NT2/D1 (cell line): ENCODE measurements around the gene SDK2.

Experiments used
- DNase-seq: peaks from one replicate; pipeline ENCODE4 v3.0.0-alpha.2; 2011; ENCODE audit warnings: low read depth, low spot score
- H3K27me3 ChIP-seq: 2 replicates; pipeline ENCODE4 v1.6.0; 2011; ENCODE audit warnings: mild to moderate bottlenecking; ENCODE audit not compliant: insufficient read length, insufficient read depth
- H3K36me3 ChIP-seq: 2 replicates; pipeline ENCODE4 v1.6.1; 2011; ENCODE audit warnings: mild to moderate bottlenecking, low read length, mixed read lengths; ENCODE audit not compliant: insufficient read depth, insufficient read length
- H3K4me1 ChIP-seq: 2 replicates; pipeline ENCODE4 v1.5.1; 2011; ENCODE audit not compliant: insufficient read depth, insufficient read length
- H3K4me3 ChIP-seq: 2 replicates; pipeline ENCODE4 v1.5.1; 2011; ENCODE audit warnings: low read depth; ENCODE audit not compliant: insufficient read length
- H3K9ac ChIP-seq: 2 replicates; pipeline ENCODE4 v1.6.0; 2011; ENCODE audit warnings: low read depth; ENCODE audit not compliant: insufficient read length
- H3K9me3 ChIP-seq: 2 replicates; pipeline ENCODE4 v1.5.1; 2011; ENCODE audit warnings: mild to moderate bottlenecking, low read length; ENCODE audit not compliant: insufficient read depth
- SUZ12 ChIP-seq: IDR thresholded peaks from 2 replicates; pipeline ENCODE4 v1.6.1; 2011; ENCODE audit not compliant: insufficient read length, insufficient read depth; ENCODE audit errors: extremely low read depth
- YY1 ChIP-seq: IDR thresholded peaks from 2 replicates; pipeline ENCODE4 v1.6.1; 2011; ENCODE audit not compliant: insufficient read length, insufficient read depth
- ZNF274 ChIP-seq: IDR thresholded peaks from 2 replicates; pipeline ENCODE4 v1.6.1; 2011; ENCODE audit warnings: mild to moderate bottlenecking, low read depth, low read length

SDK2 gene

GRCh38 chr17:73644145-73645049 lies at the start of gene SDK2:
Gene SDK2 (minus strand): TSS chr17:73644445. CDS start chr17:73644088, 357 bp downstream.
- peaks cover 18% of the 10 kb centered on the region for H3K27me3 ChIP-seq
- peaks cover 20% of the 10 kb centered on the region for H3K4me1 ChIP-seq
- H3K4me3 ChIP-seq = peak within 1 kb of the TSS; percentile 82
- no peaks in the 10 kb centered on the region for H3K9me3 ChIP-seq
- H3K36me3 ChIP-seq = no peaks in the 10 kb centered on the region
- no peak for DNase-seq
- no peak for TF ChIP-seq YY1
- no peak for TF ChIP-seq SUZ12
- TF ChIP-seq ZNF274 = no peak
- H3K9ac ChIP-seq = peak within 1 kb of the TSS; percentile 94

- H3K36me3 ChIP-seq = no peaks in the 10 kb centered on the region
- H3K4me1 ChIP-seq = peaks cover 23% of the 10 kb centered on the region
- no peak for TF ChIP-seq ZNF274
- TF ChIP-seq YY1 = no peak
- no peak for TF ChIP-seq SUZ12
- H3K9me3 ChIP-seq = peaks cover 10% of the 10 kb centered on the region; the same call in 1 of the 2 replicates
- H3K27me3 ChIP-seq = peaks cover 3% of the 10 kb centered on the region
- no peak for DNase-seq
- H3K9ac ChIP-seq = no peak overlapping the region
- H3K4me3 ChIP-seq = no peak overlapping the region
Observed at GRCh38 chr17:73693071-73693470, 48.8 kb upstream of the SDK2 start.

GRCh38 chr17:73691321-73691766 lies 47.1 kb upstream of the SDK2 start:
- peaks cover 29% of the 10 kb centered on the region for H3K4me1 ChIP-seq
- H3K9ac ChIP-seq = peak overlapping the region; percentile 57
- TF ChIP-seq YY1 (no peak), SUZ12 (no peak), ZNF274 (no peak)
- H3K27me3 ChIP-seq = no peaks in the 10 kb centered on the region
- H3K4me3 ChIP-seq = no peak overlapping the region
- H3K9me3 ChIP-seq = peaks cover 10% of the 10 kb centered on the region; the same call in 1 of the 2 replicates
- no peaks in the 10 kb centered on the region for H3K36me3 ChIP-seq
- DNase-seq = no peak

- H3K36me3 ChIP-seq = no peaks in the 10 kb centered on the region
- peaks cover 29% of the 10 kb centered on the region for H3K4me1 ChIP-seq
- H3K9me3 ChIP-seq = peaks cover 10% of the 10 kb centered on the region; the same call in 1 of the 2 replicates
- TF ChIP-seq SUZ12 = no peak
- no peak for TF ChIP-seq ZNF274
- no peak for TF ChIP-seq YY1
- H3K27me3 ChIP-seq = no peaks in the 10 kb centered on the region
- DNase-seq = peak; percentile 15
- H3K9ac ChIP-seq = no peak overlapping the region
- H3K4me3 ChIP-seq = no peak overlapping the region
Observed at GRCh38 chr17:73690676-73691075, 46.4 kb upstream of the SDK2 start.

- H3K4me3 ChIP-seq = no peak overlapping the region
Observed at GRCh38 chr17:73689596-73690275, 45.5 kb upstream of the SDK2 start.

GRCh38 chr17:73686961-73687360 lies 42.7 kb upstream of the SDK2 start:
- Histone ChIP-seq H3K9ac (no peak overlapping the region), H3K4me3 (no peak overlapping the region), H3K4me1 (peaks cover 35% of the 10 kb centered on the region), H3K36me3 (no peaks in the 10 kb centered on the region), H3K9me3 (peaks cover 21% of the 10 kb centered on the region), H3K27me3 (no peaks in the 10 kb centered on the region)
- DNase-seq = no peak
- TF ChIP-seq SUZ12 (no peak), YY1 (no peak), ZNF274 (no peak)

More at GRCh38 chr17:73689596-73690275, 45.5 kb upstream of the SDK2 start:
- no peak overlapping the region for H3K9ac ChIP-seq
- DNase-seq = no peak
- H3K36me3 ChIP-seq = no peaks in the 10 kb centered on the region
- TF ChIP-seq SUZ12 = no peak
- TF ChIP-seq YY1 = no peak
- TF ChIP-seq ZNF274 = no peak
- peaks cover 10% of the 10 kb centered on the region; the same call in 1 of the 2 replicates for H3K9me3 ChIP-seq
- no peaks in the 10 kb centered on the region for H3K27me3 ChIP-seq
- H3K4me1 ChIP-seq = peaks cover 32% of the 10 kb centered on the region

GRCh38 chr17:73686126-73686525 lies 41.9 kb upstream of the SDK2 start:
- Histone ChIP-seq H3K4me3 (no peak overlapping the region), H3K27me3 (no peaks in the 10 kb centered on the region), H3K9me3 (peaks cover 29% of the 10 kb centered on the region), H3K9ac (no peak overlapping the region), H3K36me3 (no peaks in the 10 kb centered on the region), H3K4me1 (peaks cover 32% of the 10 kb centered on the region)
- no peak for TF ChIP-seq YY1
- TF ChIP-seq SUZ12 = no peak
- no peak for TF ChIP-seq ZNF274
- DNase-seq = peak; percentile 75
